ENCODE measurements around the gene CPLX1.
"Not testable (repeated sequence)": the region's sequence is repeated elsewhere in the genome, so short reads cannot be mapped to it uniquely, and the experiment has no call there.

Gene CPLX1

DNA sequence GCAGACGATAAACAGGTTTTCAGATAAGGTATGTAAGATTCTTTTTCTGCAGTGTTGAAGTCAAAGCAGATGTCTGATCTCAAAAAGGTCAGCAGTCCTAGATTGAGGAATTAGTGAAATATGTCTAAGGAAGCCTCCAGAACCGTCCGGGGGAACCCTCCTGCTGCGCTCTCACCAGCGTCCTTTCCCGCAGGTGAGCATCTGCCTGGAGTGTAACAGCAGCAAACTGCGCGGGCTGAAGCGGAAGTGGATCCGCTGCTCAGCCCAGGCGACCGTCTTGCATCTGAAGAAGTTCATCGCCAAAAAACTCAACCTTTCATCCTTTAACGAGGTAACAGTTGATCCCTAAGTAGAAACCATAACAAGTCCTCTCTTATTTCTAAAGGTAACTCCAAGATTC, 64.8 kb downstream of the CPLX1 start:
- no peak for DNase-seq

DNA sequence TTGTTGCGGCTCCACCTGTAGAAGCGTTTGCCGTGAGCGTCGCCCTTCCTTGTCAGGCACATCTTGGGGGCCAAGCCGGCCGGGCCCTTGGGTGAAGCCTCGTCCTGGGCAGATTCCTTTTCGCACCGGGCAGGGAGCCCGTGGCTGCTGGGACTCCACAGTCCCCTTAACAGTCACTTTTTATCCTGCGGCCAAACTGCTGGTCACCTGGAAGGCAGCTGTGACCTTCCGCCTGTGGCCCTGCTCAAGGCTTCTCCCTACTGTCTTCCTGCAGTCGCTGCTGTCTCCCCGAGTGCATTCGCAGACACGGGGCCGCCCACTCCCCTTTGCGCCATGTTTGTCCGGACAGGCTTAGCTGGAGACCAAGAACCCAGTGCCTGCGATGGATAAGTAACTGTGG, 65.3 kb downstream of the CPLX1 start:
- no peak for DNase-seq

DNA sequence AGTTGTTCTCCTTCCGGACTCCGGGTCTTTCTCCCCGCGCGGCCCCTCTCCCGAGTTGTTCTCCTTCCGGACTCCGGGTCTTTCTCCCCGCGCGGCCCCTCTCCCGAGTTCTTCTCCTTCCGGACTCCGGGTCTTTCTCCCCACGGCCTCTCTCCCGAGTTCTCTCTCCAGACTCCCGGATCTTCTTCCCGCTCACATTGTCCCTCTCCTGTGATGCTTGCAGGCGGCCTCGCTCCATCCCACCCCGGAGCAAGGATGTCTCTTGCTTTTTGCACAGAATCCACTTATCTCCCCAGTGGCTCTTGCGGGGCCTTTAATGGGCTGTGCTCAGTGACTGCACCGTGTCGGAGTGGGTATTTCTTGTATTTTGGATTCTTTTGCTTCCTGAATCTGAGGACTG, 66.1 kb downstream of the CPLX1 start:
- not testable (repeated sequence) for DNase-seq

DNA sequence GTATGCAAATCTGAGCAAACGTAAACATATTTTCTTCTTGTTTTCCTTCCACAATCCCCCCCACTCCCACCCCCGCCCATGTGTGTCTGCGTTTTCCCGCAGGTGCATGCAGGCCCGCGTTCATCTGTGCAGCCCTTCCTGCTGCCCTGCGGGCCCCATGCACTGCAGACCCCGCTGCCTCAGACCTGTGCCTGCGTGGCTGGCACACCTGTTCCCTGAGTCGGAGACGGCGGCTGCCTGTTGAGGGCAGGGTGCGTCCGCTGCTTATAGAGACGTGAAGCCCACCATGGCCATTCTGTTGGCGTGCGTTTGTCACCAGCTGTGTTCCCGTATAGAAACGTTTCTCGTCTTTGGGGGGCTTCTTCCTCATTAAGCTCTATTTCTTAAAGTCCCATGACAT, 68.8 kb downstream of the CPLX1 start:
- no peak for DNase-seq

DNA sequence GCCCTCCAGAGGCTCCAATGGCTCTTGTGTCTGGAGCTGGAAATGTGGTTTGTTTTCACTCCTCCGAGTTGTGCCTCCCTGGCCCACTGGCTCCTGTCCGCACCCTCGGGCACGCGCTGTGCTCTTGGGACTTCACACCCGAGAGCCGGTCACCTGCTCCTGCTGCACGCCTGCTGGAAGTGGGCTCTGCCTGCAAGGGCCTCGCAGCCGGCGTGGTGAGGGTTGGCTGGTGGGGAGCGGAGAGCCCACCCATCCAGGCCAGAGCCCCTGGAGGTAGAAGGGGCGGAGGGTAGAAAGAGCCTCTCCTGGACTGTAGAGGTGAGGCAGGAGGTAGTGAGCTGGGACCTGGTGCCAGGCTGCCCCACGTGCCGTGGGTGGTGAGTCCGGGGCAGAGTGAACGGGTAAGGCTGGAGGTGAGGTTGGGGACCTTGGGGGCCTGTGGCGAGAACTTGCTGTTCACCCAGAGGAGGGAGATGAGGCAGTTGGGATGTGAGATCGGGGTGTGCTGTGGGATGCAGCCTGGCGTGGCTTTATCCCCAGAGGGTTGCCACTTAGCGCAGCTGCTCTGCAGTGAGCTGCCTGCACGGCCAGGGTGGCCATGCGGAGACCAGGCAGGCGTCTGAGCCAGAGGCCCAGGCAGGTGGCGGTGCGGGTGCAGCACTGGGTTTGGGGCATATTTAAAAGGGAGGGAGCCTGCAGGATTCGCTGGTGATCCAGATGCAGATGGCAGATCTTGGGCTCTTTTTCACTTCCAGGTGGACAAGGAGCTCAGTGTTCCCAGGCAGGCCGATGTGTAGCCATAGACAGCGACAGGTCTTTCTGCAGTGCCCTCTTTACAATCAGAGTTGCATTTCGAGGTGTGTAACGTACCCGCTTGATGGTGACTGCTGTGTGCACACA, 71.5 kb downstream of the CPLX1 start:
- DNase-seq: no peak

DNA sequence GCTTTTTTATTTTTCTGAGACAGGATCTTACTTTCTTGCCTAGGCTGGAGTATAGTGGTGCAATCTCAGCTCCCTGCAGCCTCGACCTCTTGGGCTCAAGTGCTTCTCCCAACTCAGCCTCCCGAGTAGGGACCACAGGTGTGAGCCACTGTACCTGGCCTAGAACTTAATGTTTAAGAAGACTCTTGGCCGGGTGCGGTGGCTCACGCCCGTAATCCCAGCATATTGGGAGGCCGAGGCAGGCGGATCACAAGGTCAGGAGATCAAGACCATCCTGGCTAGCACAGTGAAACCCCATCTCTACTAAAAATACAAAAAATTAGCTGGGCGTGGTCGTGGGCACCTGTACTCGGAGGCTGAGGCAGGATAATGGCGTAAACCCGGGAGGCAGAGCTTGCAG, 72.7 kb downstream of the CPLX1 start:
- not testable (repeated sequence) for DNase-seq

DNA sequence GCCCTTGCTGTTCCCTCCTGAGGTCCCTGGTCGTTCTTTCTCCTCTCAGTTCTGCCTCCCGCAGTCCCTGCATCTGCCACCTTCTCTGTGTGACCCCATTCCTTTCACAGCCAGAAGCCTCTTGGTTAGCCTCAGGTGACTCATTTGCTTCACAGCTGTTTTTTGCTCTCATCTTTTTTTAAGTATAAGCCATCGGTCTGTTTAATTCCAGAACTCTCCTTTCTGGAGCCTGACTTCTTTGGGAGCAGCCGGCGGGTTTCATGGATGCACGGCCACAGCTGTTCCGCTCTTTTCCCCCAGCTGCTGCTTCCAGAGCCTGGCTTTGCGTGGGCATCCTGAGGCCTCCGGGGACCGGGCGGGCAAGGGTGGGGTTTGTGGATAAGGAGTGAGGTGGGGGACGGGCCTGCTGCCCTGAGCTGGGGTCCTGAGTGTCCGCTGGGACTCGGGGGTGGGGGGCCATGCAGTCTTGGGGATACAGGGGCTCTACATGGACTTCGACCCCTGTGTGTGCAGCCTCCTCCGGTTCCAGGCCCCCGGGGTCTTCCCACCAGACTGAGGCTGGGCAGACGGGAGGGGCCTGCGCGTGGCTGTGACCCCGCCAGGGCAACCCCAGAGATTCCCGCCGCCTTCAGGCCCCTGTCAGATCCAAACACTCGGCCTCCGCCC, 73.6 kb downstream of the CPLX1 start:
- DNase-seq: no peak

DNA sequence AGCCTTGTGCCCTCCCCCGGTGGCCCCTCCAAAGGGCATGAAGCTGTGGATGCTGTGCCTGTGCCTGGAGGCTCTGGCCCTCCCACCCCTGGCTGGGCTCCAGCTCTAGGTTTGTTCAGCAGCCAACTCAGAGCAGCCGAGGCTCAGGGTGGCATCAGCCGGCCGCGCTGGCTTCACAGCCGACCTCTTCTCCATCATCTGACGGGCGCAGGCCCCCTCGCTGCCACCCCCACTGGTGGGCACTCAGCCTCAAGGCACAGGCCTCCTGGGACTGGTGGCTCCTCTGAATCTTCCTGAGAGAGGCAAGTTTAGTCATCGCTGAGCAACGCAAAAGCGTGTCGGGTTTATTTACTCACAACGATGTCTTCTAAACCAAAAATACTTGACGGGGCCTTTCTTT, 74.3 kb downstream of the CPLX1 start:
- DNase-seq: peak in 29 of 51 donors; percentile 7 to 62 (median 36)

DNA sequence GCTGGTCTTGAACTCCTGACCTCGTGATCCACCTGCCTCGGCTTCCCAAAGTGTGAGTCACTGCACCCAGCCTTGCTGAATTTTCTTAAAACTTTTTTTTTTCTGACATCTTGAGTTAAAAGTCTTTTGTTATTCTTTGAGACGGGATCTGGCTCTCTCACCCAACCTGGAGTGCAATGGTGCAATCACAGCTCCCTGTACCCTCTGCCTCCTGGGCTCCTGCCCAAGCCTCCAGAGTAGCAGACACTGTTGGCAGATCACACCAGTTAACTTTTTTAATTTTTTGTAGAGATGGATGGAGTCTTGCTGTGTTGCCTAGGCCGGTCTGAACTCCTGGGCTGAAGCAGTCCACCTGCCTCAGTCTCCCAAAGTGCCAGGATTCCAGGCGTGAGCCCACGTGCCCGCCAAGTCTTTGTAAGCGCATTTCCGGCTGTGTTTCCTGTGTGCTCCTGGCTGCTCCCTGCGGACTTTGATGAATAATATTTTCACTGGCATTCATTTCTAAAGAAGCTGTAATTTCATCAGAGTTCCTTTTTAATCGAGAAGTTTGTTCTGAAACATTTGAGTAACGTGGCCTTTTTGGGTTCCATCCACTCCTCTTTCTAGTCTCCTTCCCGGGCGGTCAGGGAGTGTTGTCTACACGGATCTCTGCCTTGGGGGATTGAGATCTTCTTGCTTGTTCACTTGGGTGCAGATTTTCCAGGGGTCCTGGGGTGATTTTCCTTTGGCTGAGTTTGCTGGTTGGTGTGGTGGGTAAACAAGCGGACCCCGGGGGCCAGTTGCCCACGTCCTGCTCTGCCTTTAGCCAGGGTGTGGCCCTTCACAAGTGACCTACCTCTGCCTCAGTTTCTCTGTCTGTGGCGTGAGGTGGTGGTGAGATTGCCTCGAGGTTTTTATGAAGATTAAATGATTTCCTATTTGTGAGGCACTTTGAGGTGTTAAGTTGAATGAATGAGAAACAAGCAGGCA, 75.9 kb downstream of the CPLX1 start:
- peak in 2 of 51 donors; percentile 11 to 32 for DNase-seq

DNA sequence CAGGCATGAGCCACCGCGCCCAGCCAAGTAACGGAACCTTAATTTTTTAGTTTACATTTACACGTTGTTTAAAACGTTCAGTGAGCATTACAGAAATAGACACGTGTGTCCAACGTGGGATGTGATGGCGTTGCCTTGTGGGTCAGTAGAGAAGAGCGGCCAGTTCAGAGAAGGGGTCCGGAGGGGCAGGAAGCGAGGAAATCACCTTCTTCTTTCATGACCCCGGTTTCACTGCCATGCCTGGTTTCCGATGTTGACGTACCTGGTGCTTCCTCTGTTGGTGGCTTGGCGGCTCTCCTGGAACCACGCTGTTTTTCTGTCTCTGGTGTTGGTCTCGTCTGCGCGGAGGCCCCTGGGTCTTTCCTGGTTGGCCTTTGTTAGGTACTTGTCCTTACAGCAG, 77.5 kb downstream of the CPLX1 start:
- no peak for DNase-seq

DNA sequence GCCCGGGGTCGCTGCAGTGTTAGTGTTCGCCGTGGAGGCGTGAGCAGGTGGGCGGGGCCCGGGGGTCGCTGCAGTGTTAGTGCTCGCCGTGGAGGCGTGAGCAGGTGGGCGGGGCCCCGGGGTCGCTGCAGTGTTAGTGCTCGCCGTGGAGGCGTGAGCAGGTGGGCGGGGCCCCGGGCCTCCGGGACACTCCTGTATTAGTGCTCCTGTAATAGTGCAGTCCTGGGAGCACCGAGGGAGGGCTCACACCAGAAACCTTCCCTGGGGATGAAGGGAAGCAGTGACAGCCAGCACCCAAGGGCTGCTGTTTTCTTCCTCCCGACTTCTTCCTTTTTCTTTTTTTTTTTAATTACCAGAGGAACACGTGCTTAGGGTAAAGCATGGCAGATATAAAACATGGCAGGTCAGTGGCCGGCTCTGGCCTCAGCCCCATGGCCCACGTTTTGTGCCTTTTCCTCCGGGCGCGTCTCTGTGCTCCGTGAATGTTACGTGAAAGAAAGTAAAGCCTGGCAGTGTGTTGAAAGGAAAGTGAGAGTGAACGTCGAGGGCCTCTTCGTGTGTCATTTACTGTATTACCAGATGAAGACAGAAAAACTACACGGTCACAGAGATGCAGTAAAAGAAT, 78.3 kb downstream of the CPLX1 start:
- no peak for DNase-seq

DNA sequence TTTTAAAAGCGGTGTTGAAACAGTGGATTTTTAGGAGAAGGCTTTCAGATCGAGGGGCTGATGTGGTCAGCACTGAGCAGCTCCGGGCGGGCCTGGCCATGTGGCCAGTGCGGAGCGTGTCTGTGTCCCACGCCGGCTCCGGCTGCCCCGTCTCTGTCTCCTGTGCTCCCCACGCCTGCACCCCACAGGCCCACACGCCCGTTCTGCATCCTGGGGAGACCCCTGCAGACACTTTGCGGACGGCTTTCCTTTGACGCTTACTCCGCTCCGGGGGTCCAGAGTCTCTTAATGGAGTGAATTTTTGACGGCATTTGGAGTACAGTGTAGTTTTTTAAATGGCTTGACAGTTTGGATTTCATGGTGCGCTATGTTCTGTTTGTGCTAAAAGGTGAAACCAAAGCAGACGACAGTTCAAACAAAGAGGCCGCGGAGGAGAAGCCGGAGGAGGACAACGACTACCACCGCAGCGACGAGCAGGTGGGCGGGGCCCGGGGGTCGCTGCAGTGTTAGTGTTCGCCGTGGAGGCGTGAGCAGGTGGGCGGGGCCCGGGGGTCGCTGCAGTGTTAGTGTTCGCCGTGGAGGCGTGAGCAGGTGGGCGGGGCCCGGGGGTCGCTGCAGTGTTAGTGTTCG, 81.6 kb downstream of the CPLX1 start:
- DNase-seq: no peak

DNA sequence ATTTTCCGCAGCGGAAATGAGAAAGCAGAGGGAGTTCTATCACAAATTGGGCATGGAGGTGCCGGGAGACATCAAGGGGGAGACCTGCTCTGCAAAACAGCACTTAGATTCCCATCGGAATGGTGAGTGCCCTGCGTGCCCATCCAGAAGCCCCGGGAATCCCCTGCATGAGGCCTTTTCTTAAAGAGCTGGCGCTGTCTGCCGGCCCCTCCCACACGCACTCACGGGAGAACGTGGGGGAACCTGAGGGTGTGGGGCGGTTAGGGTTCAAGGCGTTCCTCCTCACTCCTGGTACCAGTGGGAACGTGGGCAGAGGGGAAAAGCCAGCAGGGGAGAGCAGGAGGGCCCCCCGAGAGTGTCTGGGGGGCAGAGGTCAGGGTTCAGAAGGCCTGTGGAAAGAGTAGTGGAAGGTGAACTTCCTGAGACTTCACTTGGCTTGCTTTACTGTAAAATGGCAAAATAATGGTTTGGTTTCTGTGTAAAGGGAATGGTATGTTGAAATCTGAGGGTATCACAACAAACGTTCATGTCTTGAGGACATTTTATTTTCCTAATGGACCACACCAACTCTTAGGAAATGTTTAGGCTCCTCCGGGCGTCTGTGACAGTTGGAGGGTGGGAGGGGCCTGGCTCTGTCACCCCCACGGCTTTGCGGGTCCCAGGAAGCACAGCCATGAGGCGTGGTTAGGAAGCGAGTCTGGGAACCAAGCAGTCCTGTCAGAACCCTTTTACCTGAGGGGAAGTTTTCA, 82.3 kb downstream of the CPLX1 start:
- no peak for DNase-seq

DNA sequence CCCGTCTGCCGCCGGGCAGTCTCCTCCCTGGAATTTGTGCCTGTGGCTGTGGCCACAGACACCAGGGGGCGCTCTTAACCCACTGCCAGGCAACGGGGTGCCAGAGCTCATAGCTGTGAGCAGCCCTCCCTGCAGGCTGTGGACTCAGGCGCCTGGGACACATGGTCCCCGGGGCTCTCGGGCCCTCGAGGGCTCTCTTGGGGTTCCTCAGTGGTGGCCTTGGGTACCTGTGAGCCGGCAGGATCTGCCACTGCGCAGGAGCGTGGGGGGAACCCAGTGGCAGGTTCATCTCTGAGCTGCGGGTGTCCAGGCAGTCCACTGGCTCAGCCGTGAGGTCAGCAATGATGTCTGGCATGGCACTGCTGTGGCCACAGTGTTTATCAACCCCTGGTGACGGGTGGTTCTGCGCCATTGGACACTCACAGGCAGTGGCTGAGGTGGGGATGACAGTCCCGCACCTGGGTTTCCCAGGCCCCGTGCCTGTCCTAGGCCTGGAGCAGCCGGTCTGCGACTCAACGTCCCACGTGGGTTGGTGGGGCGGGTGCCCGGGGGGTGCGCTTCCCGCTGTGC, 83.1 kb downstream of the CPLX1 start:
- DNase-seq: peak in 25 of 51 donors; percentile 16 to 61 (median 35)

DNA sequence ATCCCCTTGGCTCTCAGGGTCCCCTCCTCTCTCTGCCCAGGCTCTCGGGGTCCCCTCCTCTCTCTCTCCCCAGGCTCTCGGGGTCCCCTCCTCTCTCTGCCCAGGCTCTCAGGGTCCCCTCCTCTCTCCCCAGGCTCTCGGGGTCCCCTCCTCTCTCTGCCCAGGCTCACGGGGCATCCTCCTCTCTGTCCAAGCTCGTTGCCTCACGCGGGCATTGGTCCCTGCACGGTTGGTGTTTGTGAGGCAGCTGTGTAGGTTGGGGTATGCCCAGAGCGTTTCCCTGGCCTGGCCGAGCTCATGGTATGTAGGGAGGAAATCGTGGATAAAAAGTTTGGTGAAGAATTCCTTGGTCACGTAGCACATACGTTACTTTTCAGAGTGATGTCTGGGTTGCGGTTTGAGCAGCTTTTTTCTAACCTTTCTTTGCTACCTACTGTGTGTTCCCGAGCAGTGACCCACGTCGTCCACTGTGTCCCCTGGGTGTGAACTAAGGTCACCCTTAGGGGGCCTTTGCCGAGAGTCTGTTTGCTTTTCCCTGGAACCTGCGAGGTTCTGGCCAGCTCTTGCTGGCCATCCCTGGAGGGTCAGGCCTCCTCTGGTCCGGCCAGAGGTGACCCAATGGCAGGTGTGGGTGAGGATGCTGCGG, 83.7 kb downstream of the CPLX1 start:
- DNase-seq: no peak

DNA sequence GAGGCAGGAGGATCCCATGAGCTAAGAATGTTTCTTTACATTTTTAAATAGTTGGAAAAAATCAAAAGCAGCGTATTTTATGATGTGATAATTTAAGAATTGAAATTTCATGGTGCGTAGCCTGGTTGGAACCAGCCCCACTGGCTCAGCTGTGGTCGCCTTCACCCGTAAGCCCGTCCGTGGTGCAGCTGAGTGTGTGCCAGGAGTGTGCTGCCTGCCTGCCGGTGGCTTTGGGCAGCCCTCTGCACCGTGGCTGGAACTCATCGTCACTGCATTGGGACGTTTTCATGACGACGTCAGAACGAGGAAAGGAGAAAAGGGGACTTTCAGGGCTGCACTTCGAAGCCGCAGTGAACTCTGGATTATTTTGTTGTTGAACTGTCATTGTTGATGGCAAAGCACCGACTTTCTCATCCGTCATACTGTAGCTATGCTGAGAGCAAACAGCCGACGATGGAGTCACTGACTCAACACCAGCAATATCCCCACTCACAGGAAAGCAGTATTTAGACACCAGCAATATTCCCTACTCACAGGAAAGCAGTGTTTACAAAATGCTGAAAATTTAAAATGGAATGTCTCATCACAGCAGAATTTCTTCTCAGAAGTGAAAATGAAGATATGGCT, 85.2 kb downstream of the CPLX1 start:
- no peak for DNase-seq

DNA sequence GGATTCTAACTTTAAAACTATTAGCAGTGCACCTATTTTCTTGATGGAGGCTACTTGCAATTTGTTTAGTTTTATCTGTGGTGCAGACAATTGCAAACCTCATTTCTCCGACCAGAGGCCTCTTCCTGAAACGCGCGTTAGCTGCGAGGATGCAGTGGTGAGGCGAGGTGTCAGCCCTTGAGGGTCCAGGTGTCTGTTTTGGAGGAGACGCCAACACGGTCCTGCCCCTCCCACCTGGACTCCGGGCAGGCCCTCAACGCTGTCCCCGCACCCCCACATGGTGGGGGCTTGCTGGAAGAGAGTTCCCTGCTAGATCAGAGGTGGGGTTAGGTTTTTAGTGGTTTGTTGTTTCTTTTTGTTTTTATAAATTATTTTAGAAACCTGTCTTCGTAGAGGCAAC, 85.9 kb downstream of the CPLX1 start:
- no peak for DNase-seq

DNA sequence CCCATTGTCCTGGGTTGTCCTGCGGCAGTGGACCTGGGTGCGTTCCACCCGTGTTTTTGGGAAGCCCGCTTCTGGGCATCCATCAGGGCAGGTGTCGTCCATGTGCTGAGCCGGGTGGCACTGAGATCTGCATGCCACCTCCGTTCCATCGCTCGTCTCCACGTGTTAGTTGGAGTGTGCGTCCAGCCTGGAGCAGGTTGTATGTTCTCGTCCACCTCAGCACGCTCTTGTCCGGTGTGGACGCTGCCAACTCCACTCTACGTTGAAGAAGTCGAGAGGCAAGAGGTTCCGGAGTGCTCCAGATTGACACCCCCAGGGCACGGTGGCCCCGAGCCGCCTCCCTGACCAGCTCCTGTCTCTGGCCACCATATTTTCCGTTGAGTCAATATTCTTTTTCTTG, 86.4 kb downstream of the CPLX1 start:
- DNase-seq: no peak
